Osteoblast (primary cell): ENCODE data around the gene STRA6. TPM values are rescaled to one million over a fixed set of nuclear protein-coding genes. Genes with fewer than 3 reads are reported as not detected.

Source experiments
- DNase-seq: peaks from one replicate; pipeline ENCODE4 v3.0.0; 2011; ENCODE audit warnings: low spot score, mixed read lengths; ENCODE audit not compliant: insufficient read length; ENCODE audit errors: missing footprints
- H2AFZ ChIP-seq: 2 replicates; pipeline ENCODE4 v1.6.0; 2011; ENCODE audit warnings: mild to moderate bottlenecking, low read length
- H3K27ac ChIP-seq: 2 replicates; pipeline ENCODE4 v1.5.1; 2011; ENCODE audit warnings: mild to moderate bottlenecking, low read depth, low read length, moderate library complexity
- H3K27me3 ChIP-seq: 2 replicates; pipeline ENCODE4 v1.6.0; 2012; ENCODE audit warnings: mild to moderate bottlenecking, control low read depth, inconsistent platforms, low read length, moderate library complexity; ENCODE audit not compliant: insufficient read depth
- H3K36me3 ChIP-seq: 2 replicates; pipeline ENCODE4 v1.5.1; 2011; ENCODE audit warnings: mild to moderate bottlenecking, low read length, control low read depth, moderate library complexity; ENCODE audit not compliant: insufficient read depth
- H3K4me1 ChIP-seq: 2 replicates; pipeline ENCODE4 v1.5.1; 2011; ENCODE audit warnings: mild to moderate bottlenecking, low read length, control low read depth, moderate library complexity; ENCODE audit not compliant: insufficient read depth
- H3K4me2 ChIP-seq: 2 replicates; pipeline ENCODE4 v1.6.0; 2011; ENCODE audit warnings: mild to moderate bottlenecking, low read length; ENCODE audit not compliant: insufficient read depth
- H3K4me3 ChIP-seq: fragments of 200-600 bp; sonication (generic); 3 replicates; pipeline ENCODE4 v1.5.1; 2012; ENCODE audit warnings: mild to moderate bottlenecking, low read length, inconsistent platforms; ENCODE audit not compliant: insufficient read depth
- H3K79me2 ChIP-seq: 2 replicates; pipeline ENCODE4 v1.6.0; 2012; ENCODE audit warnings: mild to moderate bottlenecking, low read length, control low read depth, inconsistent platforms; ENCODE audit not compliant: insufficient read depth
- H3K9me3 ChIP-seq: 2 replicates; pipeline ENCODE4 v1.5.1; 2011; ENCODE audit warnings: low read depth, low read length, control low read depth
- H4K20me1 ChIP-seq: 2 replicates; pipeline ENCODE4 v1.6.0; 2012; ENCODE audit warnings: mild to moderate bottlenecking, low read length, control low read depth; ENCODE audit not compliant: insufficient read depth
- CTCF ChIP-seq: IDR thresholded peaks from 2 replicates; pipeline ENCODE4 v1.5.1; 2011; ENCODE audit warnings: mild to moderate bottlenecking, low read depth, low read length, moderate library complexity; ENCODE audit errors: extremely low read depth
- total RNA-seq: library from RNA; depleted of rRNA; stranded (reverse); fragments of >200 nt; gene quantifications from 2 replicates; pipeline ENCODE4 v1.2.3, GENCODE V29; 2012

STRA6 gene
- total RNA-seq, 1 donor, result 0.36 TPM

- Histone ChIP-seq H3K9me3 (no peaks in the 10 kb centered on the region), H3K79me2 (no peaks in the 10 kb centered on the region), H3K27me3 (no peaks in the 10 kb centered on the region), H3K4me3 (no peak overlapping the region), H3K27ac (no peak overlapping the region), H3K4me2 (no peak overlapping the region), H3K4me1 (peaks cover 31% of the 10 kb centered on the region), H3K36me3 (no peaks in the 10 kb centered on the region), H2AFZ (no peak overlapping the region), H4K20me1 (no peaks in the 10 kb centered on the region)
- TF ChIP-seq CTCF, result no peak
- peak; percentile 55 for DNase-seq
Measured at GRCh38 chr15:74192751-74193150, 9.8 kb downstream of the STRA6 start.

GRCh38 chr15:74191798-74192197 is 10.8 kb downstream of the STRA6 start:
- Histone ChIP-seq H3K4me1 (peaks cover 29% of the 10 kb centered on the region), H2AFZ (no peak overlapping the region), H3K36me3 (no peaks in the 10 kb centered on the region), H3K27me3 (no peaks in the 10 kb centered on the region), H3K4me3 (no peak overlapping the region), H3K9me3 (no peaks in the 10 kb centered on the region), H3K4me2 (no peak overlapping the region), H3K79me2 (no peaks in the 10 kb centered on the region), H4K20me1 (no peaks in the 10 kb centered on the region), H3K27ac (no peak overlapping the region)
- DNase-seq, result peak; percentile 70
- TF ChIP-seq CTCF, result no peak

GRCh38 chr15:74188216-74188615 is 14.4 kb downstream of the STRA6 start:
- H3K27ac ChIP-seq, result no peak overlapping the region
- DNase-seq, result peak; percentile 48
- no peaks in the 10 kb centered on the region for H3K79me2 ChIP-seq
- no peak overlapping the region for H3K4me2 ChIP-seq
- no peak overlapping the region for H3K4me3 ChIP-seq
- no peaks in the 10 kb centered on the region for H4K20me1 ChIP-seq
- H3K27me3 ChIP-seq, result no peaks in the 10 kb centered on the region
- no peaks in the 10 kb centered on the region for H3K9me3 ChIP-seq
- H3K36me3 ChIP-seq, result no peaks in the 10 kb centered on the region
- TF ChIP-seq CTCF, result no peak
- H2AFZ ChIP-seq, result no peak overlapping the region
- peaks cover 16% of the 10 kb centered on the region for H3K4me1 ChIP-seq

GRCh38 chr15:74185710-74186348 is 16.8 kb downstream of the STRA6 start:
- Histone ChIP-seq H3K79me2 (no peaks in the 10 kb centered on the region), H2AFZ (no peak overlapping the region), H3K27me3 (no peaks in the 10 kb centered on the region), H3K4me1 (peaks cover 10% of the 10 kb centered on the region), H3K4me2 (no peak overlapping the region), H3K9me3 (no peaks in the 10 kb centered on the region), H3K27ac (no peak overlapping the region), H3K36me3 (no peaks in the 10 kb centered on the region), H3K4me3 (no peak overlapping the region), H4K20me1 (no peaks in the 10 kb centered on the region)
- peak; percentile 77 for DNase-seq
- no peak for TF ChIP-seq CTCF
